ENCODE measurements around the gene TIPRL.
"Not testable (repeated sequence)": the region's sequence is repeated elsewhere in the genome, so short reads cannot be mapped to it uniquely, and the experiment has no call there.

Gene TIPRL

GRCh38 chr1:168179438-168180147 is 831 bp downstream of the TIPRL start:
- WGBS (ENCODE audit: extremely low coverage, insufficient coverage, insufficient read length): no CpG with 5 or more reads among the region's 20 CpGs
- Histone ChIP-seq H3K23ac (ENCODE audit: low read length) (peak overlapping the region; percentile 83), H3K9me3 (ENCODE audit: insufficient read depth, low read depth, low read length) (no peaks in the 10 kb centered on the region), H4K8ac (ENCODE audit: low read depth, low read length) (no peak overlapping the region), H4K12ac (ENCODE audit: low read depth, low read length) (no peak overlapping the region), H3K4me1 (ENCODE audit: control insufficient read depth in 1 of 2, insufficient read depth in 2 of 2, low read length in 2 of 2) (peaks cover 2 to 8% of the 10 kb centered on the region in 2 experiments), H3K4me3 (ENCODE audit: low read depth, low read length) (peak overlapping the region; percentile 89), H3K36me3 (ENCODE audit: control insufficient read depth in 1 of 2, insufficient read depth in 2 of 2, low read length in 2 of 2) (no peaks in the 10 kb centered on the region), H3K18ac (ENCODE audit: low read length) (no peak overlapping the region), H2AK5ac (ENCODE audit: low read length) (no peak overlapping the region), H2BK5ac (ENCODE audit: low read depth, low read length, poor library complexity) (no peak overlapping the region), H3K9ac (ENCODE audit: low read length) (peak overlapping the region; percentile 85), H3K4ac (ENCODE audit: low read depth, low read length) (peak overlapping the region; percentile 35), H3K14ac (ENCODE audit: low read length) (no peak overlapping the region), H3K27ac (ENCODE audit: low read depth, low read length) (peak overlapping the region; percentile 81), H4K91ac (ENCODE audit: low read depth, low read length) (no peak overlapping the region), H2AFZ (ENCODE audit: insufficient read depth, low read length, poor library complexity) (peak overlapping the region; percentile 84), H3K79me1 (ENCODE audit: low read length) (peaks cover 5% of the 10 kb centered on the region), H2BK120ac (ENCODE audit: insufficient read depth, low read length, poor library complexity) (no peak overlapping the region), H2BK12ac (ENCODE audit: low read length) (no peak overlapping the region), H3K79me2 (ENCODE audit: control insufficient read depth, insufficient read depth, low read length, poor library complexity) (peaks cover 2% of the 10 kb centered on the region), H3K4me2 (ENCODE audit: low read length) (peak overlapping the region; percentile 85), H3K27me3 (ENCODE audit: insufficient read depth, low read length) (no peaks in the 10 kb centered on the region)
- DNase-seq: no peak

- H3K4me2 ChIP-seq (ENCODE audit: low read length): peak overlapping the region; percentile 85
- DNase-seq: no peak
- no peak overlapping the region for H3K23ac ChIP-seq (ENCODE audit: low read length)
- no peak overlapping the region for H3K18ac ChIP-seq (ENCODE audit: low read length)
- H2AK5ac ChIP-seq (ENCODE audit: low read length): no peak overlapping the region
- H3K79me1 ChIP-seq (ENCODE audit: low read length): peaks cover 5% of the 10 kb centered on the region
- H4K12ac ChIP-seq (ENCODE audit: low read depth, low read length): no peak overlapping the region
- H2BK12ac ChIP-seq (ENCODE audit: low read length): no peak overlapping the region
- H3K14ac ChIP-seq (ENCODE audit: low read length): no peak overlapping the region
- no peak overlapping the region for H2BK120ac ChIP-seq (ENCODE audit: insufficient read depth, low read length, poor library complexity)
- H3K4ac ChIP-seq (ENCODE audit: low read depth, low read length): no peak overlapping the region
- H2AFZ ChIP-seq (ENCODE audit: insufficient read depth, low read length, poor library complexity): no peak overlapping the region
- peaks cover 2 to 8% of the 10 kb centered on the region in 2 experiments for H3K4me1 ChIP-seq (ENCODE audit: control insufficient read depth in 1 of 2, insufficient read depth in 2 of 2, low read length in 2 of 2)
- H4K8ac ChIP-seq (ENCODE audit: low read depth, low read length): no peak overlapping the region
- peaks cover 2% of the 10 kb centered on the region for H3K79me2 ChIP-seq (ENCODE audit: control insufficient read depth, insufficient read depth, low read length, poor library complexity)
- H3K4me3 ChIP-seq (ENCODE audit: low read depth, low read length): no peak overlapping the region
- H3K27ac ChIP-seq (ENCODE audit: low read depth, low read length): no peak overlapping the region
- no CpG with 5 or more reads among the region's 2 CpGs for WGBS (ENCODE audit: extremely low coverage, insufficient coverage, insufficient read length)
- H4K91ac ChIP-seq (ENCODE audit: low read depth, low read length): no peak overlapping the region
- H3K9ac ChIP-seq (ENCODE audit: low read length): no peak overlapping the region
- no peaks in the 10 kb centered on the region for H3K27me3 ChIP-seq (ENCODE audit: insufficient read depth, low read length)
- no peak overlapping the region for H2BK5ac ChIP-seq (ENCODE audit: low read depth, low read length, poor library complexity)
- H3K9me3 ChIP-seq (ENCODE audit: insufficient read depth, low read depth, low read length): no peaks in the 10 kb centered on the region
- no peaks in the 10 kb centered on the region for H3K36me3 ChIP-seq (ENCODE audit: control insufficient read depth in 1 of 2, insufficient read depth in 2 of 2, low read length in 2 of 2)
Measured at GRCh38 chr1:168180148-168180524, 1.4 kb downstream of the TIPRL start.

- not testable (repeated sequence) for H3K79me2 ChIP-seq (ENCODE audit: control insufficient read depth, insufficient read depth, low read length, poor library complexity); H4K91ac ChIP-seq (ENCODE audit: low read depth, low read length); H3K36me3 ChIP-seq (ENCODE audit: control insufficient read depth in 1 of 2, insufficient read depth in 2 of 2, low read length in 2 of 2); H2BK12ac ChIP-seq (ENCODE audit: low read length); H2AK5ac ChIP-seq (ENCODE audit: low read length); H3K4ac ChIP-seq (ENCODE audit: low read depth, low read length); DNase-seq; H2BK120ac ChIP-seq (ENCODE audit: insufficient read depth, low read length, poor library complexity); H3K4me3 ChIP-seq (ENCODE audit: low read depth, low read length); H4K12ac ChIP-seq (ENCODE audit: low read depth, low read length); H3K4me2 ChIP-seq (ENCODE audit: low read length); H3K4me1 ChIP-seq (ENCODE audit: control insufficient read depth in 1 of 2, insufficient read depth in 2 of 2, low read length in 2 of 2); H3K23ac ChIP-seq (ENCODE audit: low read length); H3K9me3 ChIP-seq (ENCODE audit: insufficient read depth, low read depth, low read length); H4K8ac ChIP-seq (ENCODE audit: low read depth, low read length); H2AFZ ChIP-seq (ENCODE audit: insufficient read depth, low read length, poor library complexity); H3K18ac ChIP-seq (ENCODE audit: low read length); H3K9ac ChIP-seq (ENCODE audit: low read length); H3K14ac ChIP-seq (ENCODE audit: low read length); H3K79me1 ChIP-seq (ENCODE audit: low read length); H3K27ac ChIP-seq (ENCODE audit: low read depth, low read length); H3K27me3 ChIP-seq (ENCODE audit: insufficient read depth, low read length); H2BK5ac ChIP-seq (ENCODE audit: low read depth, low read length, poor library complexity)
- WGBS (ENCODE audit: extremely low coverage, insufficient coverage, insufficient read length): no CpG with 5 or more reads among the region's 15 CpGs
Measured at GRCh38 chr1:168181063-168181720, 2.4 kb downstream of the TIPRL start.

- Histone ChIP-seq H3K4me1 (ENCODE audit: control insufficient read depth in 1 of 2, insufficient read depth in 2 of 2, low read length in 2 of 2) (peaks cover 0 to 3% of the 10 kb centered on the region in 2 experiments), H3K79me2 (ENCODE audit: control insufficient read depth, insufficient read depth, low read length, poor library complexity) (no peaks in the 10 kb centered on the region), H3K4ac (ENCODE audit: low read depth, low read length) (no peak overlapping the region), H3K79me1 (ENCODE audit: low read length) (no peaks in the 10 kb centered on the region), H3K14ac (ENCODE audit: low read length) (no peak overlapping the region), H2BK5ac (ENCODE audit: low read depth, low read length, poor library complexity) (no peak overlapping the region), H2BK120ac (ENCODE audit: insufficient read depth, low read length, poor library complexity) (no peak overlapping the region), H3K23ac (ENCODE audit: low read length) (no peak overlapping the region), H4K12ac (ENCODE audit: low read depth, low read length) (no peak overlapping the region), H3K27me3 (ENCODE audit: insufficient read depth, low read length) (no peaks in the 10 kb centered on the region), H3K4me3 (ENCODE audit: low read depth, low read length) (no peak overlapping the region), H4K91ac (ENCODE audit: low read depth, low read length) (no peak overlapping the region), H3K27ac (ENCODE audit: low read depth, low read length) (no peak overlapping the region), H3K36me3 (ENCODE audit: control insufficient read depth in 1 of 2, insufficient read depth in 2 of 2, low read length in 2 of 2) (peaks cover 3 to 12% of the 10 kb centered on the region in 2 experiments), H4K8ac (ENCODE audit: low read depth, low read length) (no peak overlapping the region), H3K9me3 (ENCODE audit: insufficient read depth, low read depth, low read length) (no peaks in the 10 kb centered on the region), H3K18ac (ENCODE audit: low read length) (no peak overlapping the region), H3K9ac (ENCODE audit: low read length) (no peak overlapping the region), H2AFZ (ENCODE audit: insufficient read depth, low read length, poor library complexity) (no peak overlapping the region), H2AK5ac (ENCODE audit: low read length) (no peak overlapping the region), H3K4me2 (ENCODE audit: low read length) (no peak overlapping the region), H2BK12ac (ENCODE audit: low read length) (no peak overlapping the region)
- DNase-seq: no peak
Measured at GRCh38 chr1:168187177-168187576, 8.4 kb downstream of the TIPRL start.
